Measurements from ENCODE around the gene PLD3. TPM values are rescaled to one million over a fixed set of nuclear protein-coding genes. Genes with fewer than 3 reads are reported as not detected.

Gene PLD3
- total RNA-seq, 1 donor: 119 TPM

DNA sequence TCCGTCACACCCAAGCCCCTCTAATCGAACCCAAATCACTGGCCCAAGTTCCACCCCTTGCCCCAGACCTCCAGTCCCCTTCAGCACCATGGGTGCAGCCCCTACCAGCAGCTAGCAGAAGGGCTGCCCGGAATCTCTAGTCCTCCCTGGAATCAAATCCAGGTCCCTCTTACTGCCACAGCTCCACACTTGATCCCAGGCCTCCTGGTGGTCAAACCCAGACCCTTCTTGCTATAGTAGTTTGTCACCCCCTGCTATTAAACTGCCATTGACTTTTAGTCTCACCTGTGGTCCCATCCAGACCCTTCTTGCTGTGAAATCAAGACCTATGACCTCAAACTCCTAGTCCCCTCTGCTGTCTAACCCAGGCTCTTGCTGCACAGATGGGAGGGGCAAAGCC lies 32.8 kb downstream of the PLD3 start:
- Histone ChIP-seq H3K4me1 (ENCODE audit: insufficient read depth, low read length) (no peaks in the 10 kb centered on the region), H3K9me3 (ENCODE audit: low read depth, low read length) (no peaks in the 10 kb centered on the region), H3K4me3 (ENCODE audit: low read length) (no peak overlapping the region), H3K27me3 (ENCODE audit: insufficient read depth, low read length) (no peaks in the 10 kb centered on the region)

DNA sequence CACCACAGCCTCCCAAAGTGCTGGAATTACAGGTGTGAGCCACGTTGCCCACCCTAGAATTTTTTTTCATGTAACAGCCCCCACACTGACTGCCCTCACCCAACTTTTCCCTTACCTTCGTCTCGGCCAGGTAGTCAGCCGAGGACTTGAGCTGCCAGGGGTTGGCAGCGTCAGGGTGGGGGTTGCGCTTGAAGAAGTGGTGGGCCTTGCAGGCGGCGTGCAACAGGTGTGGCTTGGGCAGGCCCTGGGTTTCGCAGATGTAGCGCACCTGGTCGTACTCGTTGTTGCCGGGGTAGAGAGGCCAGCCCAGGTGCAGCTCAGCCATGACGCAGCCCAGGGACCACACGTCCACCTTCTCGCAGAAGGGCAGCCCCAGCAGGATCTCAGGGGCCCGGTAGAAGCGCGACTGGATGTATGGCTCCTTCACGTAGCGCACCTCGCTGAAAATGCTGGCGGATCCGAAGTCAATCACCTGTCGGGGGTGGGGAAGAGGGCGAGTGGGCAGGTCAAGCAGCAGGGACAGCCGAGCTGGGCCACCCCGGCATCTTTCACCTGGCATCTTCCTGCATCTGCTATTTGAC lies 35.3 kb downstream of the PLD3 start:
- Histone ChIP-seq H3K27me3 (ENCODE audit: insufficient read depth, low read length) (no peaks in the 10 kb centered on the region), H3K4me1 (ENCODE audit: insufficient read depth, low read length) (no peaks in the 10 kb centered on the region), H3K9me3 (ENCODE audit: low read depth, low read length) (no peaks in the 10 kb centered on the region), H3K4me3 (ENCODE audit: low read length) (no peak overlapping the region)

DNA sequence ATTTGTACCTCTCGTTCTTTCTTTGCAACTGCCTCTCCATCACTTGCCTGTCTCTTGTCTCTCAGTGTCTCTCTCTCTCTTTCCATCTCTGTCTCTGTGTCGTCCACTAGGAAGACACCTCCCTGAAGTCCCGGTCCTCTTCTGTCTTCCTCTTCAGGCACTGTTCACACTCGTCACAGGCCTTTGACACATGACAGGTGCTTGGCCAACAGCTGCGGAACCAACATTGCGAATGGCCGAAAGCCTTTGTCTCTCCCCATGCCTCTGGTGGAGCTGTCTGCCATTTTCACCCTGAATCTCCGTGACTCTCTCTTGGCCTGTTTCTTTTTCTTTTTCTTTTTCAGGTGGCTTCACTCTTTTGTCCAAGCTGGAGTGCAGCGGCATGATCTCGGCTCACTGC lies 38.7 kb downstream of the PLD3 start:
- H3K4me1 ChIP-seq (ENCODE audit: insufficient read depth, low read length): no peaks in the 10 kb centered on the region
- H3K9me3 ChIP-seq (ENCODE audit: low read depth, low read length): no peaks in the 10 kb centered on the region
- no peak overlapping the region for H3K4me3 ChIP-seq (ENCODE audit: low read length)
- H3K27me3 ChIP-seq (ENCODE audit: insufficient read depth, low read length): no peaks in the 10 kb centered on the region

DNA sequence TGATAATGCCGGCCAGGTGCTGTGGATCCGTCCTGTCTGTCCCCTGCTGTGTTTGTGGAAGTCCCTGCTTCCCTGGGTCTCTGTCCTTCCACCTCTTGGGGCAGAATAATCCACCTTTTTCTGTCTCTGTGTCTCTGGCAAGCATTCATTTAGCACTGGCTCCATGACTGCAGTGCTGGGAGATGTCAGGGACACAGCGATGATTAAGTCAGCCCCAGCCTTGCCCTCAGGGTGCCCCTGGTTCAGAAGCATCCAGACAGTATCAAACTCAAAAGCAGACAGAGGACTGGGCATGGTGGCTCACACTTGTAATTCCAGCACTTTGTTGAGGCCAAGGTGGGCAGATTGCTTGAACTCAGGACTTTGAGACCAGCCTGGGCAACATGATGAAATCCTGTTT lies 40.0 kb downstream of the PLD3 start:
- no peaks in the 10 kb centered on the region for H3K9me3 ChIP-seq (ENCODE audit: low read depth, low read length)
- no peaks in the 10 kb centered on the region for H3K4me1 ChIP-seq (ENCODE audit: insufficient read depth, low read length)
- H3K27me3 ChIP-seq (ENCODE audit: insufficient read depth, low read length): no peaks in the 10 kb centered on the region
- H3K4me3 ChIP-seq (ENCODE audit: low read length): no peak overlapping the region

DNA sequence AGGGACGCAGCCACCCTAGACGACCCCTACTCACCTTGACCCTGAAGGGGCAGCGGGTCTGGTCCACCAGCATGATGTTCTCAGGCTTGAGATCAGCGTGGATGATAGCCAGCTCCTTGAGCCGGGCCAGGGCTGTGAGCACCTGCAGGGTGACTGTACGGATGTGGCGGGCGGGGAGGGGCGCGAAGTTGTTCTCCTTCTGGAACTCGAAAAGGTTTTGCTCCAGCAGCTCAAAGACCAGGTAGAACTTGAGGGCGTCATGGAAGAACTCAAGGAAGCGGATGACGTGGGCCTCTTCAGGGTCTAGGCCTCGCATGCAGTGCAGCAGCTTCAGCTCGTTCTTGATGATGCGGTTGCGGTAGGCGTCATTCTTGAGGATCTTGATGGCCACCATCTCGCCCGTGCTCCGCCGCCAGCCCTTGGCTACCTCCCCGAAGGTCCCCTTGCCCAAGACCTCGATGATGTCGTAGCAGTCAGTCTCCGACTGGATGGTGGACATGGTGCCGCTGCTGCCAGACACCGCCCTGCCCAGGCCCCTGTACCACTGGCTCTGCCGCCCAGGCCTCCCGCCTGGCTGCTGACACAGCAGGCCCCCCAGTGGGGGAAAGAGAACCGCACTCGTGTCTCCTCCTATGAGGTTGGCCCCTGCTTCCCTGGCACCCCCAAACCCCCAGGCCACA lies 41.0 kb downstream of the PLD3 start:
- H3K27me3 ChIP-seq (ENCODE audit: insufficient read depth, low read length): no peaks in the 10 kb centered on the region
- no peaks in the 10 kb centered on the region for H3K9me3 ChIP-seq (ENCODE audit: low read depth, low read length)
- H3K4me3 ChIP-seq (ENCODE audit: low read length): no peak overlapping the region
- no peaks in the 10 kb centered on the region for H3K4me1 ChIP-seq (ENCODE audit: insufficient read depth, low read length)

DNA sequence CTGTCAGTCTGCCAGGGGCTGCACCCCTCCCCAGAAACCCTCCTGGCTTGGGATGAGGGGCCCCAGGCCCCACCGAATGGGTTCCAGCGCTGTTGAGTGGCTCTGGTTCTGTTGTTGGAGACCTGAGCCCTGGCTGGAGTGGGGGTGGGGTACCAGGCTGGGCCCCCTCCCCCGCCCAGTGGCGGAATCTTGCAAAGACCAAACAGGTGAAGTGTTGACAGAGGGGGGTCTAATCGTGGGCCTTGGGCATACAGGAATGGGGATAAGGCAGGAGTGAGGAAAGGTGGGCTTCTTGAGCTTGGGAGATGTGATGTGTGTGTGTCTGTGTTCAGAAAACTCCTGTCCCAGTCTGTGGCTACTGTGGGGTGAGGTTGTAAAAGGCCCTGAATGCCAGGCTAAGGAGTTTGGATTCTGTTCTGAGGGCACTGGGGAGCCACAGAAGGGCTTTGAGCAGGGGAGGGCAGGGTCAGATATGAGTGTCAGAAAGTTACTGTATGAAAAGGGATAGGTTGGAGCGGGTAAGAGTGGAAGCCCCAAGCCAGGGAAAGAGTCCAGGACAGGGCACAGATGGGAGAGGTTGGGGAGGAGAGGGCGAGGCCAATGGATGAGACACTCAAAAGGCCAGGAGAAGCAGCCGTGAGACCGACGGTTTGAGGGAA lies 41.7 kb downstream of the PLD3 start, which contains the start of gene HIPK4:
Gene HIPK4 (minus strand): TSS at position 98 of the 659 bp plus-strand sequence. CDS start 279 bp downstream, outside the sequence.
- Histone ChIP-seq H3K4me1 (ENCODE audit: insufficient read depth, low read length) (no peaks in the 10 kb centered on the region), H3K27me3 (ENCODE audit: insufficient read depth, low read length) (no peaks in the 10 kb centered on the region), H3K9me3 (ENCODE audit: low read depth, low read length) (no peaks in the 10 kb centered on the region), H3K4me3 (ENCODE audit: low read length) (no peak within 1 kb of the TSS)

DNA sequence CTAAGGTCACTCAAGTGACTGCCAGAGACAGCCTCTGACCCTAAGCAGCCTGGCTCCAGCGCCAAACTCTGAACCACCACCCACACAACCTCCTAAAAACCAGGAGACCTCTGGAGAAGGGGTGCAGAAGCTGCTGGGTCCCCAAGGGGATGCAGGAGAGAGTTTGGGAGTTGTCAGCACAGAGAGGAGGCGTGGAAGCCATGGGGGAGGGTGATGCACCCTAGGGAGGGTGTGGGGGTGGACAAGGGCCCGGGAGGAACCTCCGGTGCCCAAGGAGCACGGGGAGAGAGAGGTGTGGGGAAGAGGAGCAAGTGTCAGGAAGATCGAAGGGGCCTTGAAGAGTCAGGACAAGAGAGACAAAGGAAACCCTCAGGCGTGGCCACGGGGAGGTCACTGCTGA lies 43.6 kb downstream of the PLD3 start:
- no peak overlapping the region for H3K4me3 ChIP-seq (ENCODE audit: low read length)
- no peaks in the 10 kb centered on the region for H3K4me1 ChIP-seq (ENCODE audit: insufficient read depth, low read length)
- H3K9me3 ChIP-seq (ENCODE audit: low read depth, low read length): no peaks in the 10 kb centered on the region
- H3K27me3 ChIP-seq (ENCODE audit: insufficient read depth, low read length): no peaks in the 10 kb centered on the region

DNA sequence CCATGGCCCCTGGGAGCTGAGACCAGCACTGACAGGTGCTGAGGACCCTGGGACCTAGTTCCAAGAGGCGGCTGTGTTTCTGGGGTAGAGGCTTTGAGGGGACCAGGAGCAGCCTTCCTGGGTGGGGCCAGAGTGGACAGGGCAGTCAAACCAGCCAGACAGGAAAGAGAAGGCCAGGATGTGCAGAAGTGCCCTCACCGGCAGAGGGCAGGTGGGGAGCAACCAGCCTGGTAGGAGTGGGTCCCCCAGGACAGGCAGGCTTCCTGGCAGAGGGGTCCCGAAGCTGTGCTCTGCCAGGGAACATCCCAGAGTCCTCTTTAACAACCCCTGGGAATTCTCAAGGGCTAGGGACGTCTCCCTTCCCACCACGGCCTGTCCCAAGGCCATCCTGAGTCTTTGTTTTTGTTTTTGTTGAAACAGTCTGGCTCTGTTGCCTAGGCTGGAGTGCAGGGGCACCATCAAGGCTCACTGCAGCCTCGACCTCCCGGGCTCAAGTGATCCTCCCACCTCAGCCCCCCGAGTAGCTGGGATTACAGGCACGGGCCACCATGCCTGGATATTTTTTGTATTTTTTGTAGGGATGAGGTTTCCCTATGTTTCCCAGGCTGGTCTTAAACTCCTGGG lies 44.5 kb downstream of the PLD3 start:
- no peaks in the 10 kb centered on the region for H3K9me3 ChIP-seq (ENCODE audit: low read depth, low read length)
- H3K4me3 ChIP-seq (ENCODE audit: low read length): no peak overlapping the region
- H3K27me3 ChIP-seq (ENCODE audit: insufficient read depth, low read length): no peaks in the 10 kb centered on the region
- peaks cover under 1% of the 10 kb centered on the region for H3K4me1 ChIP-seq (ENCODE audit: insufficient read depth, low read length)

DNA sequence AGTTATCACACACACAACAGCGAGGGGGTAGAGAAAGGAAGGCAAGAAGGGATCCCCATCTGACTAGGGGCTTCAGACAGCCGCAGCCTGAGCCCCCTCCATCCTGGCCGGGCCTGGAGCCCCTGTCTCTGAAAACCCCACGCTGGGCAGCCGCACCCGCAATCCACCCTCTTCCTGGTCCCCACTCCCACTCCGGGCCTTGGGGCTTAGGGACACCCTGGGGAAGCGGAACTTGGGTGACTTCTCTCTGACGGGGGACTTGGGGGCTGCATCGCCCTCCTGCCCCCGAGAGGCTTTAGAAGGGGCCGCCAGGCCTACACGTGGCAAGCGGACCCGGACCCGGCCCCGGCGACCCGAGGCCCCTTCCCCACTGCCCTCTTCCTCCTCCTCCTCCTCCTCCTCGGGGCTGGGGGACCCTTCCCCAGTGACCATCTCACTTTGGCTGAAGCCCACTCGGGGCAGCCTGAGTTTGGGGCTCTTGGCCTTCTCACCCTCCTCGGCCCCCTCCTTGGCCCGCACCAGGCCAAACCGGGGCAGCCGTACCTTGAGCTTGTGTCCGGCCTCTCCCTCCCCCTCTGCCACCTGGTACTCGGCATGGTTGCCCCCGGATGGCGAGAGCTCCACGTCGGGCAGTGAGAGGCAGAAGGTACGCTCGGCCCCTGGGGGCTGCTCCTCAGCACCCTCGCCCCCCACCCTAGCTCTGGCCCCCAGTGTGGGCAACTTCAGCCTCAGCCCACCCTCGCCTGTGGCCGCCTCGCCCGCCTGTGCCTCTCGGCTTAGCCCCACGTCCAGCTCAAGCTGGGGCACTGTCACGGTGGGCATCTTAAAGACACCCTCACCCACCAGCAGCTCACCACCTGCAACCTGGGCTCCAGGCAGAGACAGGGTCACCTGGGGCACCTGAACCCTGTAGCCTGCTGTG lies 45.7 kb downstream of the PLD3 start:
- Histone ChIP-seq H3K9me3 (ENCODE audit: low read depth, low read length) (no peaks in the 10 kb centered on the region), H3K4me1 (ENCODE audit: insufficient read depth, low read length) (peaks cover 8% of the 10 kb centered on the region), H3K27me3 (ENCODE audit: insufficient read depth, low read length) (no peaks in the 10 kb centered on the region), H3K4me3 (ENCODE audit: low read length) (no peak overlapping the region)

DNA sequence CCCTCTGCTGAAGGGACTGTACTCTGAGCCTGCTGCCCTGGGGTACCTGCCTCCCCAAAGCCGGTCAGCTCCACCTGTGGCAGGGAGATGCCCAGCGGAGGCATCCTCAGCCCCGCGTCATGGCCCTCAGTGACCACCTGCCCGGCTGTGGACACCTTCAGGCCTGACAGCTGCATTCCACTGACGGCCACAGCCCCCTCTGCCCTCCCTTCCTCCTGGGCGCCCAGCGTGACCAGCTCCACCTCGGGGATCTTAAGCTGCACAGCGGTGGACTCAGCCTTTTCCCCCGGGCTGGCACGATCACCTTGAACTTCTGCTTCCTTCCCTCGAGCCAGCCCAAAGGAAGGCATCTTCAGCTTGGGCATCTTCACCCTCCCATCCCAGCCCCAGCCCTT lies 46.3 kb downstream of the PLD3 start:
- no peaks in the 10 kb centered on the region for H3K27me3 ChIP-seq (ENCODE audit: insufficient read depth, low read length)
- no peaks in the 10 kb centered on the region for H3K9me3 ChIP-seq (ENCODE audit: low read depth, low read length)
- H3K4me1 ChIP-seq (ENCODE audit: insufficient read depth, low read length): peaks cover 8% of the 10 kb centered on the region
- H3K4me3 ChIP-seq (ENCODE audit: low read length): no peak overlapping the region

DNA sequence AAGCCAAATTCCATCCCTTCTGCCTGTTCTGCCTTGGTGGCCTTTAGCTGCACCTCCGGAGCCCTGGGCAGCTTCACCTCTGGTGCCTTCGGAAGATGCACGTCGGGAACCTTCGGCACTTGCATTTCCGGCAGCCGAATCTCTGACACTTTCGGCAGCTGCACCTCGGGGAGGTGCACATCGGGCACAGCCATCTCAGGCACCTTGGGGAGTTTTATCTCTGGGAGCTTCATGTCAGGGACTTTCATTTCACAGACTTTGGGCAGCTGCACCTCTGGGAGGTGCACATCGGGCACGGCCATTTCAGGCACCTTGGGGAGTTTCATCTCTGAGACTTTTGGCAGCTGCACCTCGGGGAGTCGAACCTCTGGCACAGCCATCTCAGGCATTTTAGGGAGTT lies 47.5 kb downstream of the PLD3 start:
- Histone ChIP-seq H3K9me3 (ENCODE audit: low read depth, low read length) (no peaks in the 10 kb centered on the region), H3K27me3 (ENCODE audit: insufficient read depth, low read length) (no peaks in the 10 kb centered on the region), H3K4me3 (ENCODE audit: low read length) (no peak overlapping the region), H3K4me1 (ENCODE audit: insufficient read depth, low read length) (peaks cover 8% of the 10 kb centered on the region)

DNA sequence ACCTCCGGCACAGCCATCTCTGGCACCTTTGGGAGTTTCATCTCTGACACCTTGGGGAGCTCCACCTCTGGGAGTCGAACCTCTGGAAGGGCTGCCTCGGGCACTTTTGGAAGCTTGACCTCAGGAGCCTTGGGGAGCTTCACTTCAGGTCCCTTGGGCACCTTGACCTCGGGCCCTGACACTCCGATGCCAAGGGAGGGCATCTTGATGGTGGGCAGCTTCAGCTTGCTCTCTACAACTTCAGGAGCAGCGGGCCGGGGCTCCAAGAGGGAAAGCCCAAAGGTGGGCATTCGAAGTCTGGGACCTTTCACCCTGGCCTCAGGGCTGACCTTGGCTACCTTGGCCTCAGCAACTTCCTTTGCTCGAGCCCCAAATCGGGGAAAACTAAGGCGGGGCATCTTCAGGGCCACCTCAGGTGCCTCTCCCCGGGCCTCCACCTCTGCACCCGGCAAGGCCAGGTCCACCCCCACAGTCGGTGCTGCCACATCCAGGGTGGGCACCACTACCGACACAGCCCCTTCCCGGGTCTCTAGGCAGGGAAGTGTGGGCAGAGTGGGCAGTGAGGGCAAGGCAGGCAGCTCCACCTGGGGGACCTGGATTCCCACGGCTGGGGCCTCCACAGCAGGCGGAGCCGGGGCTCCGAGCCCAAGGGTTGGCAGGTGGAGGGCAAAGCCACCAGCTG lies 48.5 kb downstream of the PLD3 start:
- Histone ChIP-seq H3K4me3 (ENCODE audit: low read length) (no peak overlapping the region), H3K9me3 (ENCODE audit: low read depth, low read length) (no peaks in the 10 kb centered on the region), H3K4me1 (ENCODE audit: insufficient read depth, low read length) (peaks cover 8% of the 10 kb centered on the region), H3K27me3 (ENCODE audit: insufficient read depth, low read length) (no peaks in the 10 kb centered on the region)

DNA sequence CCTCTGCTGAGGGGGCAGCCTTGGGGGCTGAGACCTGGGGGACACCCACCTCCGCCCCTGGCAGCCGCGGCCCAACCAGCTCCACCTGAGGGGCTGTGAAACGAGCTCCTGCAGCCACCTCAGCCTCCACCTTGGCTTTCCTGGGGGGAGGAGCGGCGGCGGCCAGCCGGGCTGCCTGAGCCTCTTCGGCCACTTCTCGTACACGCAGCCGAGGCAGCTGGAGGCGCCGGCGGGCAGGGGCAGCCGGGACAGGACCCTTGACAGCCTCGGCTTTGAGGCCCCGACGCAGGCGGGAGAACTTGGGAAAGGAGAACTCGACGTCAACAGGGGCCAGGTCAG lies 49.0 kb downstream of the PLD3 start:
- no peak overlapping the region for H3K4me3 ChIP-seq (ENCODE audit: low read length)
- peaks cover 8% of the 10 kb centered on the region for H3K4me1 ChIP-seq (ENCODE audit: insufficient read depth, low read length)
- no peaks in the 10 kb centered on the region for H3K27me3 ChIP-seq (ENCODE audit: insufficient read depth, low read length)
- H3K9me3 ChIP-seq (ENCODE audit: low read depth, low read length): no peaks in the 10 kb centered on the region

DNA sequence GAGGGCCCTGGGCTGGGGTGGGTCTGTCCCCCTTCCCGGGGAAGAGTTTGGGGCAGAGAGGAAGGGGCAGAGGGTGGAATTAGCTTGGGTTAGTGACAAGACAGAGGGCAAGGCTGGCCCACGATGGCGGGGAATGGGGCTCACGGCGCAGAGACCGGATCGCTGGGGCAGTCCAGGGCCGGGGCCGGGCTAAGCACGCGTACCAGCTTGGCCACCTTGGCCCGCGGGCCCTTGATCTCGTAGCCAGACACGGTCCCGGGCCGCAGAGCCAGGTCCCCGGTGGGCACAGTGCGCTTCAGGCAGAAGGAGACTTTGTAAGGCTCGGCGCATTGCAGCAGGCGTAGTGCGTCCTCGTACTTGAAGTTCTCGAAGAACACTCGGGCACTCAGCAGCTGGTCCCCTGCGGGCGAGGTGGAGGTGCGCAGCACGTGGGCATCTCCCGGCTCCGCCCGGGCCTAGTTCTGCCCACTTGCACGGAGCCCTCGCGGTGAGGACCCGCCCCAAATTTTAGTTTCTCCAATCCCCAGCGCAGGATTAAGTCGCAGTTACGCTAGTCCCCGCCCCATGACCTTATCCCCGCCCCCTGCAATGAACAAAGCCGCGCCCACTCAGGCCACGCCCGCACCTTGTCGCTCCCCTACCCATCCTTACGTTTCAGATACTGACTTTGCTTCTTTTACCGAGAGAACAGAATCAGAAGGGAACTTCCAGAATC lies 50.1 kb downstream of the PLD3 start:
- no peaks in the 10 kb centered on the region for H3K9me3 ChIP-seq (ENCODE audit: low read depth, low read length)
- H3K4me3 ChIP-seq (ENCODE audit: low read length): no peak overlapping the region
- H3K27me3 ChIP-seq (ENCODE audit: insufficient read depth, low read length): no peaks in the 10 kb centered on the region
- peaks cover 8% of the 10 kb centered on the region for H3K4me1 ChIP-seq (ENCODE audit: insufficient read depth, low read length)

Measured in mononuclear cell (primary cell).